ENCODE measurements around the gene CYP2J2. TPM values are rescaled to one million over a fixed set of nuclear protein-coding genes. Genes with fewer than 3 reads are reported as not detected.
A peak's percentile ranks its signal among the peaks of the same experiment; 100 is the strongest.

The CYP2J2 gene
- total RNA-seq, 1 donor: 0.09 TPM

GRCh38 chr1:59892841-59893811, 33.4 kb downstream of the CYP2J2 start:
- no peak for TF ChIP-seq CTCF (IDR thresholded peaks at IDR 0.05; ENCODE audit: insufficient read depth, low read length)
- DNase-seq (ENCODE audit: low read depth): no peak
- no peak overlapping the region for H3K4me3 ChIP-seq (ENCODE audit: low read depth, low read length)

- TF ChIP-seq CTCF (IDR thresholded peaks at IDR 0.05; ENCODE audit: insufficient read depth, low read length): no peak
- H3K4me3 ChIP-seq (ENCODE audit: low read depth, low read length): no peak overlapping the region
- DNase-seq (ENCODE audit: low read depth): no peak
These were observed 41.3 kb downstream of the CYP2J2 start for GRCh38 chr1:59885160-59885832.

GRCh38 chr1:59880735-59881134, 45.8 kb downstream of the CYP2J2 start:
- peak; percentile 15 for DNase-seq (ENCODE audit: low read depth)
- no peak overlapping the region for H3K4me3 ChIP-seq (ENCODE audit: low read depth, low read length)
- TF ChIP-seq CTCF (IDR thresholded peaks at IDR 0.05; ENCODE audit: insufficient read depth, low read length): no peak

GRCh38 chr1:59879996-59880505, 46.5 kb downstream of the CYP2J2 start:
- no peak for TF ChIP-seq CTCF (IDR thresholded peaks at IDR 0.05; ENCODE audit: insufficient read depth, low read length)
- H3K4me3 ChIP-seq (ENCODE audit: low read depth, low read length): no peak overlapping the region
- DNase-seq (ENCODE audit: low read depth): peak; percentile 1

GRCh38 chr1:59879574-59879973, 47.0 kb downstream of the CYP2J2 start:
- TF ChIP-seq CTCF (IDR thresholded peaks at IDR 0.05; ENCODE audit: insufficient read depth, low read length): peak; percentile 52
- H3K4me3 ChIP-seq (ENCODE audit: low read depth, low read length): no peak overlapping the region
- DNase-seq (ENCODE audit: low read depth): peak; percentile 76

GRCh38 chr1:59878370-59878769, 48.2 kb downstream of the CYP2J2 start:
- DNase-seq (ENCODE audit: low read depth): no peak
- no peak for TF ChIP-seq CTCF (IDR thresholded peaks at IDR 0.05; ENCODE audit: insufficient read depth, low read length)
- H3K4me3 ChIP-seq (ENCODE audit: low read depth, low read length): no peak overlapping the region

Data from fibroblast of the aortic adventitia (primary cell).